Dendritic cell treated with granulocyte-macrophage colony-stimulating factor and Interleukin-4, amounts not matched to agents 40 ng/mL and 50 ng/mL, for 4 days (primary cell): ENCODE data around the gene PADI2.
A peak's percentile ranks its signal among the peaks of the same experiment; 100 is the strongest.

ENCODE experiments used
- H3K27ac Mint-ChIP-seq: one replicate; pipeline ENCODE4 v1.8.0; 2022; ENCODE audit warnings: mild to moderate bottlenecking, mixed read lengths
- H3K27me3 Mint-ChIP-seq: one replicate; pipeline ENCODE4 v1.8.0; 2022; ENCODE audit warnings: mild to moderate bottlenecking, mixed read lengths
- H3K36me3 Mint-ChIP-seq: one replicate; pipeline ENCODE4 v1.8.0; 2022; ENCODE audit warnings: low read depth, mixed read lengths
- H3K4me1 Mint-ChIP-seq: one replicate; pipeline ENCODE4 v1.8.0; 2022; ENCODE audit warnings: low read depth, mixed read lengths
- H3K4me3 Mint-ChIP-seq: one replicate; pipeline ENCODE4 v1.8.0; 2022; ENCODE audit warnings: mild to moderate bottlenecking, moderate library complexity, mixed read lengths
- H3K9me3 Mint-ChIP-seq: one replicate; pipeline ENCODE4 v1.8.0; 2022; ENCODE audit warnings: mixed read lengths
- intact Hi-C: fragments of 100-400 bp; cut with micrococcal nuclease; formaldehyde crosslinking; loops from one replicate; pipeline ENCODE4 v1.15.0; 2022

PADI2 gene

GRCh38 chr1:17130138-17130635, 10.9 kb upstream of the PADI2 start:
- intact Hi-C loops = no loop called here
- Mint-ChIP-seq H3K4me1 (peaks cover 19% of the 10 kb centered on the region), H3K9me3 (no peaks in the 10 kb centered on the region), H3K27me3 (no peaks in the 10 kb centered on the region), H3K27ac (no peak overlapping the region), H3K36me3 (no peaks in the 10 kb centered on the region), H3K4me3 (no peak overlapping the region)

GRCh38 chr1:17128361-17128760, 9.1 kb upstream of the PADI2 start:
- H3K4me3 Mint-ChIP-seq = peak overlapping the region; percentile 56
- intact Hi-C loops = no loop called here
- peak overlapping the region; percentile 82 for H3K27ac Mint-ChIP-seq
- H3K9me3 Mint-ChIP-seq = no peaks in the 10 kb centered on the region
- no peaks in the 10 kb centered on the region for H3K36me3 Mint-ChIP-seq
- H3K4me1 Mint-ChIP-seq = peaks cover 22% of the 10 kb centered on the region
- no peaks in the 10 kb centered on the region for H3K27me3 Mint-ChIP-seq

- Mint-ChIP-seq H3K36me3 (no peaks in the 10 kb centered on the region), H3K9me3 (no peaks in the 10 kb centered on the region), H3K4me1 (peaks cover 47% of the 10 kb centered on the region), H3K27ac (no peak overlapping the region), H3K27me3 (no peaks in the 10 kb centered on the region), H3K4me3 (peak overlapping the region; percentile 6)
- intact Hi-C loops = loop anchor here (1.0 kb wide), 3 partner anchors 112 to 281 kb away; no protein-coding TSS in a partner anchor
Measured at GRCh38 chr1:17125756-17126237, 6.5 kb upstream of the PADI2 start.

DNA sequence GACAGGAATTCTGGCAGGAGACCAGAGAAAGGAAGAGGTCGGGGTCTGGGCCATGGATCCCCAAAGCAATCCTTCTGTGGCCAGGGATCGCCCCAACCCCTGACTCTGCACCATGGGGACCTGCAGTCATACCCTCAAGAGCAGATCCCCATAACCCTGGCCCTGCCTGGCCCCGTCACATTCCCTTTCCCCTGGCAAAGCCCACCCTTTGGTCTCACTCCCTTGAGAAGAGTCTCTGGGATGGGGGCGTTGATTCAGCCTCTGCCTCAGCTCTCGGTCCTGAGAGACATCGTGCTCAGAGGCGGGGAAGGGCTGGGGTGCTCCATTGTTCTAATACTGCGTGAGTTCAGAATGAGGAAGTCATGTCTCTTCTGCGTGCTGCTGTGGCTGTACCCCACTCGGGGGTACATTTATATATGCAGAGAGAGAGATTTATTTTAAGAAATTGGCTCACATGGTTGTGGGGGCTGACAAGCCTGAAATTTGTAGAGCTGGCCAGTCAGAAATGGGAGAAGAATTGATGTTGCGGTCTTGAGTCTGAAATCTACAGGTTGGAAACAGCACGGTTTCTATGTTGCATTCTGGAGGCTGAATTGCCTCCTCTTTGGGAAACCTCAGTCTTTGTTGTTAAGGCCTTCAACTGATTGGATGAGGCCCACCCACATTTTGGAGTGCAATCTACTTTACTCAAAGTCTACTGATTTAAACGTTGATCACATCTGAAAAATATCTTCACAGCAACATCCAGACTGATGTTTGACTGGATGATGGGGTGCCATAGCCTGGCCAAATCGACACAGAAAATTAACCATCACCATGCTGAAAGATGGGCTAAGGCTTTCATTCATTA, 4.2 kb upstream of the PADI2 start:
- no peak overlapping the region for H3K4me3 Mint-ChIP-seq

DNA sequence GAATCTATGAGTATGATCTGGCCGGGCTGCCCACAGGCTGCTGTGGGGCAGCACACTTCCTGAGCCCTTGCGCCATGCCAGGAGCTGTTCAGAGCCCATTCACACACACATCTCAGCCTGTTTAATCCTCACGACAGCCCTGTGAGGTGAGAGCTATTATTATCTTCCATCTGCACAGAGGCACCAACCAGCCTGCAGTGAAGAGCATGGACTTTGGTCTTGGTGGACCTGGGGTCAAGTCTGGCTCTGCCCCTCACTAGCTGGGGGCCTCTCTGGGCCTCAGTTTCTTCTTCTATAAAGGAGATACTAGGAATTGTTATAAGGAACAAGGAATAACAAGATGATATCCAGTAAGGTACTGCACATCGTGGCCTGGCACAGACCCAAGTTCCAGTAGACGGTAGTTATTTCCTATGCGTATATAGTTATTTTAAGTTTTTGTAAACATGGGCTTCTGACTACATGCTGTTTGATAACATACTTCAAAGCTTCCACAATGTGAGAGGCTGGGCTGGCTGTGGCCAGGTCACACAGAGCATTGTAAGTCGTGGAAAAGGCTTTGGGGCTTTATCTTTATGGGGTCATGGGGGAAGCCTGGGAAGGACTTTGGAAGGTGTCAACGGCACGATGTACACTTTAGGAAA, 3.4 kb upstream of the PADI2 start:
- peaks cover 57% of the 10 kb centered on the region for H3K4me1 Mint-ChIP-seq

More for the DNA sequence above, 4.2 kb upstream of the PADI2 start:
- no peaks in the 10 kb centered on the region for H3K36me3 Mint-ChIP-seq
- intact Hi-C loops = no loop called here
- no peak overlapping the region for H3K27ac Mint-ChIP-seq
- H3K27me3 Mint-ChIP-seq = peaks cover 6% of the 10 kb centered on the region
- peaks cover 58% of the 10 kb centered on the region for H3K4me1 Mint-ChIP-seq
- H3K9me3 Mint-ChIP-seq = no peaks in the 10 kb centered on the region

GRCh38 chr1:17121881-17122280, 2.6 kb upstream of the PADI2 start:
- Mint-ChIP-seq H3K9me3 (no peaks in the 10 kb centered on the region), H3K4me1 (peaks cover 57% of the 10 kb centered on the region), H3K36me3 (no peaks in the 10 kb centered on the region), H3K27me3 (peaks cover 13% of the 10 kb centered on the region), H3K4me3 (no peak overlapping the region), H3K27ac (no peak overlapping the region)
- intact Hi-C loops = no loop called here

More for the DNA sequence above, 3.4 kb upstream of the PADI2 start:
- intact Hi-C loops = no loop called here
- Mint-ChIP-seq H3K4me3 (no peak overlapping the region), H3K9me3 (no peaks in the 10 kb centered on the region), H3K27me3 (peaks cover 13% of the 10 kb centered on the region), H3K36me3 (no peaks in the 10 kb centered on the region), H3K27ac (no peak overlapping the region)

GRCh38 chr1:17120962-17121837, 1.9 kb upstream of the PADI2 start:
- no peak overlapping the region for H3K4me3 Mint-ChIP-seq
- no peaks in the 10 kb centered on the region for H3K9me3 Mint-ChIP-seq
- H3K27ac Mint-ChIP-seq = no peak overlapping the region
- peaks cover 13% of the 10 kb centered on the region for H3K27me3 Mint-ChIP-seq
- peaks cover 55% of the 10 kb centered on the region for H3K4me1 Mint-ChIP-seq
- intact Hi-C loops = no loop called here
- no peaks in the 10 kb centered on the region for H3K36me3 Mint-ChIP-seq

DNA sequence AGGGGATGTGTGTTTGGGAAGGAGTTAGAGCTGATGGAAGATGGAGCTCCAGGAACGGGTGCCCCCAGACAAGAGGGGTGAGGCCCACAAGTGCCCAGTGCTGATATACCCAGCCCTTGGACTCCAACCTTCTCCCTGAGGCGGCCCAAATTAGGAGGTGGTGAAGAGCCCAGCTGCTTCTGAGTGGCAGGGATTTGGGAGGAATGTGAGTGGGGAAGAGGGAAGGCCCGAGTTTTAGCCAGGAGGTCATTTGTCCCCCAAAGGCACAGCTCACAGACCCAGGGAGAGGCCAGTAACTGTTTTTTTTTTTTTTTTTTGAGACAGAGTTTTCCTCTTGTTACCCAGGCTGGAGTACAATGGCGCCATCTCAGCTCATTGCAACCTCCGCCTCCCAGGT, 1.2 kb upstream of the PADI2 start:
- Mint-ChIP-seq H3K27me3 (peaks cover 13% of the 10 kb centered on the region), H3K9me3 (no peaks in the 10 kb centered on the region), H3K27ac (peak overlapping the region; percentile 70), H3K36me3 (no peaks in the 10 kb centered on the region), H3K4me3 (no peak overlapping the region), H3K4me1 (peaks cover 48% of the 10 kb centered on the region)
- intact Hi-C loops = no loop called here

DNA sequence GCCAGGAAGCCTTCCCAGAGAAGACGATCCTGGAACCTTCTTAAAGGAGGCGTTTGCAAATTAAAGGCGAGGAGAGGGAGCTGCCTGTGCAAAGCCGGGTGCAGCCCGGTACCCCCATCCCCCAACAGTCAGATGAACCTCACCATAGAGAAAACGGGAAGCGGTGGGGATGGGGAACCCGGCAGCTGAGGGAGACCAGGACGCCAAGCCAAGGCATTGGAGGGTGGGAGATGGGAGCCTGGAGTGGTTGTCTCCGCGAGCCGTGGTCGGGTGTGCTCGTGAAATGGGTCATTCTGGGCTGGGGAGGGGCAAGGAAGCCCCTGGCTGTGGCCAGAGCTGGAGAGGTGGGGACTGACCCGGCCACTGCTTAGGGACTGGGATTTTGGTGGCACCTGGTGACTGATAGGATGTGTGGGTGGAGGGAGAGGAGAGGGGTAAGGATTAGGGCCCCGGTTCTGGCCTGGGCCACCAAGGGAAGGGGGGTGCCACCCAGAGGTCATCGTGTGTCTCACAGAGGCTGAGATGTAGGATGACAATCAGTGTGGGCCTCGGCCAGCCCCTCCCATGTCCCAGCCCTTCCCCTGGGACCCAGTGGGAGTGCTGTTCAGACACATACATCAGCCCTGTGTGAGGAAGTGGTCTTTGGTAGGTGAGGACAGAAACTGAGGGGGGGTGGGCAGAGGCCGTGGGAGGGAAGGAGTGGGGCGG, 676 bp upstream of the PADI2 start:
- no peaks in the 10 kb centered on the region for H3K9me3 Mint-ChIP-seq
- no peaks in the 10 kb centered on the region for H3K36me3 Mint-ChIP-seq
- peak overlapping the region; percentile 78 for H3K4me3 Mint-ChIP-seq
- H3K4me1 Mint-ChIP-seq = peaks cover 47% of the 10 kb centered on the region
- intact Hi-C loops = loop anchor here (5.0 kb wide), 1 partner anchor 63 kb away; no protein-coding TSS in a partner anchor
- peak overlapping the region; percentile 70 for H3K27ac Mint-ChIP-seq
- H3K27me3 Mint-ChIP-seq = peaks cover 13% of the 10 kb centered on the region

- Mint-ChIP-seq H3K9me3 (no peaks in the 10 kb centered on the region), H3K4me1 (peaks cover 47% of the 10 kb centered on the region), H3K27ac (peak overlapping the region; percentile 47), H3K4me3 (peak overlapping the region; percentile 78), H3K36me3 (no peaks in the 10 kb centered on the region), H3K27me3 (peaks cover 13% of the 10 kb centered on the region)
- intact Hi-C loops = loop anchor here (5.0 kb wide), 1 partner anchor 61 kb away; no protein-coding TSS in a partner anchor
Measured at GRCh38 chr1:17118706-17119075, 560 bp downstream of the PADI2 start.

DNA sequence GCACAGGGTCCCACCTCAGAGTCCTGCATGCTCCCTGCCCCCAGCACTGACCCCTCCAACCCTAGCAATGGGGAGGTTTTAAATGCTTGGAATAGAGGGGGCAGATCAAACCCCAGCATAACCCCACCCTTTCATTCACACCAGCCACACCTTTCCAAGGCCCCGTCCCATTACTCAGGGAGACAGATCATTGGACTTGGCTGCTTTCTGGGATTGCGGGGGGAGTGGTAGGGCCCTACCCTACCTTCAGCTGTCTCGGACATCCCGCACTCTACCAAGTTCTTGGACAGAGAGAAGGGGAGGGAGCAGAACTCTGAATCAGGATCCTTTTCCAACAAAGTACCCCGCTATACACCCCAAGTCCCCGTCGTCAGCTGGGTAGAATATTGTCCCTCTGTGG, 983 bp downstream of the PADI2 start:
- peaks cover 43% of the 10 kb centered on the region for H3K4me1 Mint-ChIP-seq
- peak overlapping the region; percentile 78 for H3K4me3 Mint-ChIP-seq
- peak overlapping the region; percentile 47 for H3K27ac Mint-ChIP-seq
- H3K27me3 Mint-ChIP-seq = peaks cover 13% of the 10 kb centered on the region
- no peaks in the 10 kb centered on the region for H3K9me3 Mint-ChIP-seq
- H3K36me3 Mint-ChIP-seq = no peaks in the 10 kb centered on the region
- intact Hi-C loops = loop anchor here (5.0 kb wide), 1 partner anchor 61 kb away; no protein-coding TSS in a partner anchor

DNA sequence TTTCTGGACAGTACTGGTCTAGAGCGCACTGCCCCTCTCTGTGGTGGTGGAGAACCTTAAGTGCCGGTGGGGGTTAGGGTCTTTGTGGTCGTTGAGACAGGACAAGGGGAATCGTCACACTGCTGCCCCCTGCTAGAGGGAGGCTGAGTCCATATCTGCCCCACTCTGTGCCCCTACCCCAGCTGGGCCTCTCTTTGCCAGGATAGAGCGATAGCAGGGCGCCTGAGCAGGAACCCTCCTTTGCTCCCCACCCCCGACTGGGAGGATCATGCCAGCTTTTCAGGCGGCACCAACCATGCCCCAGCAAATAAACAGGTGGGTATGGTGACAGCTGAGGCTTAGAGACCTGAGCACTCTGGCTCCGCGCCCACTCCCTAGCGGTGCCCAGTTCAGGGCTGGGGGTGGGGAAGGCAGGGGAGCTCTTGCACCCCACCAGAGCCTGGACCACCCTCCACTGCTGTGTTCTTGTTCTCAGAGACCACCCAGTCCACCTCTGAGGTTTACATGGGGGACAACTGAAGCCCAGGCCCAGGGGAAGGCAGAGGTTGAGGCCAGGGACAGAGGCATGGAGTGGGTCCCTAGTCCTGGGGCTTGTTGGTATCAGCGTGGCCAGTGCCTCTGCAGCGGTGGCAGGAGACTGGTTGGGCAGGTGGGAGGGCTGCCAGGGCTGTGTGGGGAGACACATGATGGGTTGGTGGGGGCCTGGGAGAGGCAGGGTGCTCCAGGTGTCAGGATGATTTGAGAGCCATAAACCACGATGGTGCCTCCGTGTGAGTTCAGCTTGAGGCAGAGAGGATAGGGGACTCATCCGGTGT, 1.6 kb downstream of the PADI2 start:
- Mint-ChIP-seq H3K36me3 (no peaks in the 10 kb centered on the region), H3K4me3 (no peak overlapping the region), H3K4me1 (peaks cover 39% of the 10 kb centered on the region), H3K27me3 (peaks cover 13% of the 10 kb centered on the region), H3K9me3 (no peaks in the 10 kb centered on the region), H3K27ac (no peak overlapping the region)
- intact Hi-C loops = loop anchor here (5.0 kb wide), 1 partner anchor 60 kb away; no protein-coding TSS in a partner anchor
